ES-I3 (cell line): ENCODE data around the gene NPHP1.
"Not testable (repeated sequence)": the region's sequence is repeated elsewhere in the genome, so short reads cannot be mapped to it uniquely, and the experiment has no call there.

Experiments
- H3K36me3 ChIP-seq: 2 replicates; pipeline ENCODE4 v1.6.1; 2013; ENCODE audit warnings: mild to moderate bottlenecking, low read length, control low read depth, moderate library complexity; ENCODE audit not compliant: insufficient read depth
- H3K4me1 ChIP-seq: 2 replicates; pipeline ENCODE4 v1.6.1; 2013; ENCODE audit warnings: mild to moderate bottlenecking, control low read depth, low read length; ENCODE audit not compliant: insufficient read depth
- H3K9ac ChIP-seq: 2 replicates; pipeline ENCODE4 v1.6.1; 2013; ENCODE audit warnings: low read depth, mild to moderate bottlenecking, low read length, moderate library complexity
- H3K9me3 ChIP-seq: 2 replicates; pipeline ENCODE4 v1.6.1; 2013; ENCODE audit warnings: mild to moderate bottlenecking, low read length, moderate library complexity; ENCODE audit not compliant: control insufficient read depth, insufficient read depth

Gene NPHP1

GRCh38 chr2:110126906-110127305 lies 77.9 kb downstream of the NPHP1 start:
- no peaks in the 10 kb centered on the region for H3K9me3 ChIP-seq
- H3K36me3 ChIP-seq: no peaks in the 10 kb centered on the region
- no peaks in the 10 kb centered on the region for H3K4me1 ChIP-seq
- no peak overlapping the region for H3K9ac ChIP-seq

GRCh38 chr2:110126086-110126773 lies 78.6 kb downstream of the NPHP1 start:
- no peaks in the 10 kb centered on the region for H3K9me3 ChIP-seq
- no peak overlapping the region for H3K9ac ChIP-seq
- H3K4me1 ChIP-seq: no peaks in the 10 kb centered on the region
- H3K36me3 ChIP-seq: no peaks in the 10 kb centered on the region

- Histone ChIP-seq H3K9me3 (no peaks in the 10 kb centered on the region), H3K36me3 (no peaks in the 10 kb centered on the region), H3K4me1 (no peaks in the 10 kb centered on the region), H3K9ac (no peak overlapping the region)
Observed at GRCh38 chr2:110124939-110125691, 79.7 kb downstream of the NPHP1 start.

DNA sequence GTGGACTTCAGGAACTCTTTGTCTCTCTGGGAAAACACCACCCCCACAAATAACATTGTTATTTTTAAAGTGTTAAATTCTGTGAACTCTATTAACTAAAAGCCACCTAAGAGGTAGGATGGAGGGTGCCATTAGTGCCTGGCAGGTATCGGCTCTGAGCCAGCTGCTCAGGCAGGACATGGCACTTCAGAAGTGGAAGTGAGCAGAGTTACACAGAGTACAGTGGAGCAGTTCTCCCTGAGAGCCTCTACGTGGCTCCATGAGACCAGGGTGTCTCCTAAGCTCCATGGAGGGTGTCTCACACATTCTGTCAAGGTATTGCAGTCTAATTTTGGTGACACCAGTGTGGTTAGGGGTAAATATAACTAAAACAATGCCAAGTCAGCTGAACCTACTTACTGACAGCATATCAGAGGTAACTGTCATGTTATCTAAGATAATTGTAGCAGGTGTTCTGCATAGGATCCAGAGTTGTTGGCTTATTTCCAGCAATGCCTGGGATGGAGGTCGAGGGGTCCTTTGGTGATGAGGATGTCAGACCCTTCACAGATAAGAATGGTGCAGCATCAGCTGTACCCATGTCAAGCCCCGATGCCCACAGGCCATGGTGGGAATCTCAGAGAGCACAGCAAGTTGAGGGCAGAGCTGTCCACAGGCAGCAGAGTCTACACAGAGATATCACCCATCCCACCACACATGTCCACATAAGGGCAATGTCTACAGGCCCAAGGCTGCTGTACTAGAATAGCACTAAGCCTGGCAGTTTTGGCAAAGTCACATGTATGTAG lies 80.6 kb downstream of the NPHP1 start:
- no peak overlapping the region for H3K9ac ChIP-seq
- H3K36me3 ChIP-seq: no peaks in the 10 kb centered on the region
- H3K9me3 ChIP-seq: no peaks in the 10 kb centered on the region
- no peaks in the 10 kb centered on the region for H3K4me1 ChIP-seq

DNA sequence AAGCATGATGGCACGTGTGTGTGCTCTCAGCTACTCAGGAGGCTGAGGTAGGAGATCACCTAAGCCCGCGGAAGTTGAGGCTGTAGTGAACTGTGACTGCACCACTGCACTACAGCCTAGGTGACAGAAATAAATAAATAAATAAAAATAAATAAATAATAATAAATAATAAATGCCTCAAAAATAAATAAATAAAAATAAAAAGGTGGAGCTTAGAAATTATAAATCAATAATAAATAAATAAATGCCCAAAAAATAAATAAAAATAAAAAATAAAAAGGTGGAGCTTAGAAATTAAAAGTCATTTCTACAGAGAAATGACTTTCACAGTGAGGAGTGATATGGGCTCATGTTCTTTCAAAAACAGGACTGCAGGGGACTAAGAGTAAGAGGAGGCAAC lies 83.2 kb downstream of the NPHP1 start:
- Histone ChIP-seq H3K9me3 (no peaks in the 10 kb centered on the region), H3K9ac (no peak overlapping the region), H3K4me1 (no peaks in the 10 kb centered on the region)

DNA sequence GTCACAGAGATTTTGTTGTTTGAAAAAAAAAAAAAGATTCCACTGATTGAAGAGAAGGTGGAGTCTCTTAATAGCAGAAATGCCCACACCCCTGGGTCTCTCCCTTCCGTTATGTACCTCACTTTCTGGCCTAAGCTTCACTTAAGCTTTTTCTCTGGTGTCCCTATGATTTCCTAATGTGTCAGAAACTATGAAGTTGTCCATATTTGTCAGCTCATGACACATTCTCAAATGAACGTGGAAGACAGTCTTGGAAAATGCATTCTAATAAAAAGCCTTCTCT lies 83.8 kb downstream of the NPHP1 start:
- Histone ChIP-seq H3K9me3 (no peaks in the 10 kb centered on the region), H3K4me1 (no peaks in the 10 kb centered on the region), H3K9ac (no peak overlapping the region), H3K36me3 (no peaks in the 10 kb centered on the region)

More for the DNA sequence above, 83.2 kb downstream of the NPHP1 start:
- H3K36me3 ChIP-seq: no peaks in the 10 kb centered on the region

- H3K36me3 ChIP-seq: no peaks in the 10 kb centered on the region
Observed at GRCh38 chr2:110120171-110121051, 84.4 kb downstream of the NPHP1 start.

DNA sequence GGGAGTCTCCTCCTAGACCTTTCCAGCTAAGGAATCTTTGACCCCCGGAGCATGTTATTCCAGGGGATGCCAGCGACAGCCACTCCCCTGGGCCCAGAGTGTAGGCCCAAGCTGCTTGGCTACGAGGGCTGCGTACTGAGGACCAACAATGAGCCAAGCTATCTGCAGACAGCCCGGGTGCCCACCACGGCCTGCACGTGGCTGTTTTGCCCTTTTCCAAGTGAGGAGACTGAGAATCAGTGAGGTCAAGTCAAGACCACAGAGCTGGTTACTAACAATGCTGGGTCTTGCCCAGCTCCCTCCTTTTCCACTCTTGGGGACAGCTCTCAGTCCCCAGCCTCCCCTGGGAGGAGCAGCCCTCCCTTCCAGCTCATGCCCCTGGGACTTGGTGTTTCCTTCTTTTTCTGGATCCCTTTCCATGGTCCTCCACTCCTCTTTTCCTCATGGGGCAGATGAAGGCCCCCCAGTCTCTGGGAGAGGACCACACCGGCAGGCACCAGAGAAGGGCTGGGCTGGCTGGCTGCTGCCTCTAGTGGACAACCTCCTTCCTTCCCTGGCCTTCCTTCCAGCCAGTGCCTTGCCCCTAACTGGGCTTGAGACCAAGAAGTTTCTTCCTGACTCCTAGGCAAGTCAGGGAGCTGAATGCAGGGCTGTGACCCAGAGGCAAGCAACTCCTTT lies 88.6 kb downstream of the NPHP1 start:
- Histone ChIP-seq H3K4me1 (no peaks in the 10 kb centered on the region), H3K9ac (peak overlapping the region; percentile 60; the same call in 1 of the 2 replicates), H3K9me3 (no peaks in the 10 kb centered on the region), H3K36me3 (no peaks in the 10 kb centered on the region)

More at GRCh38 chr2:110120171-110121051, 84.4 kb downstream of the NPHP1 start:
- H3K9me3 ChIP-seq: no peaks in the 10 kb centered on the region
- no peaks in the 10 kb centered on the region for H3K4me1 ChIP-seq
- no peak overlapping the region for H3K9ac ChIP-seq

GRCh38 chr2:110115291-110116032 lies 89.4 kb downstream of the NPHP1 start, which contains the start of gene MALL:
TSS of gene MALL (minus strand) at chr2:110115822. CDS start at chr2:110115792, 30 bp downstream.
- no peaks in the 10 kb centered on the region for H3K36me3 ChIP-seq
- no peaks in the 10 kb centered on the region for H3K4me1 ChIP-seq
- peak within 1 kb of the TSS; percentile 60; the same call in 1 of the 2 replicates for H3K9ac ChIP-seq
- H3K9me3 ChIP-seq: no peaks in the 10 kb centered on the region

GRCh38 chr2:110114831-110115255 lies 90.0 kb downstream of the NPHP1 start:
- no peaks in the 10 kb centered on the region for H3K4me1 ChIP-seq
- no peaks in the 10 kb centered on the region for H3K36me3 ChIP-seq
- peak overlapping the region; percentile 60; the same call in 1 of the 2 replicates for H3K9ac ChIP-seq
- H3K9me3 ChIP-seq: no peaks in the 10 kb centered on the region

DNA sequence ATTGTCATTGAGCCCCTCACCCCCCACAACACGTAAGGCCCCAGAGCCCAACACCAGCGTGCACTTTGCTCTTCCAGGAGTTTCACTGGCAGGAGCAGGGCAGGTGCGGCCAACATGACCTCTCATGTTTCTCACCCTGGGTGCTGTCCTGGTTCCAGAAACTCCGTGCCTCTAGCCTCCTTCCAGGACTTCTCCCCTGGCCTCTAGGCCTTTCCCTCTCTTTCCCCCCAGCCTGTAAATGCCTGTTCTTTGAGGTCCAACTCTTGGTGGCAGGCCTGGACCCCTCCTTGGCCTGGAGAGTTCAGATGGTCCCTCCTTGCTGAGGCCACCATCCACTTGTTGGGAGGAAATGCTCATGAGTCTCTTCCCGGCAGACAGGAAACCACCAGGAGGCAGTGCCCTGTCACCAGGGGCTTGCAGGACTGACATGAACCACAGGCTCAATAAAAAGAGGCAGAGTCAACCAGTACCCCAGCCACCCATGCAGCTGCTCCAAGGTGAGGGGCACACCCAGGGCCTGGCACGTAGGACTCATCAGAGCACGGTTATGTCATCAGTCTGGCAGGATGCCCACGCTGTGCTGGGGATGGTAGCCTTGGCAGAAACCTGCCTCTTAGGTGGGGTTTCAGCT lies 90.7 kb downstream of the NPHP1 start:
- Histone ChIP-seq H3K36me3 (no peaks in the 10 kb centered on the region), H3K9me3 (no peaks in the 10 kb centered on the region), H3K4me1 (no peaks in the 10 kb centered on the region), H3K9ac (no peak overlapping the region)

DNA sequence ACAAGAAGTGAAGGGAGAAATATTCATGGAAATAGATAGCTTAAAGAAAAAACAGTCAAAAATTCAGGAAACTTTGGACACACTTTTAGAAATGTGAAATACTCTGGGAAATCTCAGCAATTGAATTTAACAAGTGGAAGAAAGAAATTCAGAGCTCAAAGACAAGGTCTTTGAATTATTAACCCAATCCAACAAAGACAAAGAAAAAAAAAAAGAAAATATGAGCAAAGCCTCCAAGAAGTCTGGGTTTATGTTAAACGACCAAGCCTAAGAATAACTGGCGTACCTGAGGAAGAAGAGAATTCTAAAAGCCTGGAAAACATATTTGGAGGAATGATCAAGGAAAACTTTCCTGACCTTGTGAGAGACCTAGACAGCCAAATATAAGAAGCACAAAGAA lies 96.5 kb downstream of the NPHP1 start:
- H3K36me3 ChIP-seq, H3K9me3 ChIP-seq, H3K4me1 ChIP-seq, H3K9ac ChIP-seq: not testable (repeated sequence)
